HG03135 (cell line): Measurements from ENCODE around the gene DNAJC17.

Experiments used
- ATAC-seq: cut with Tn5 transposase; IDR thresholded peaks from one replicate; pipeline ENCODE4 v1.9.1; 2021; ENCODE audit warnings: mild to moderate bottlenecking, moderate library complexity; ENCODE audit not compliant: unreplicated experiment

DNAJC17 gene

GRCh38 chr15:40793216-40793989 is 13.9 kb downstream of the DNAJC17 start:
- no peak for ATAC-seq

- ATAC-seq, result no peak
These were observed 14.9 kb downstream of the DNAJC17 start for GRCh38 chr15:40792394-40792793.

- ATAC-seq, result no peak
These were observed 16.6 kb downstream of the DNAJC17 start for GRCh38 chr15:40790718-40791117.

- ATAC-seq, result no peak
These were observed 17.3 kb downstream of the DNAJC17 start for GRCh38 chr15:40789999-40790398.

- no peak for ATAC-seq
These were observed 18.2 kb downstream of the DNAJC17 start for GRCh38 chr15:40789119-40789518.

GRCh38 chr15:40787991-40788390 is 19.3 kb downstream of the DNAJC17 start:
- ATAC-seq, result no peak

- ATAC-seq, result no peak
These were observed 19.9 kb downstream of the DNAJC17 start for GRCh38 chr15:40787344-40787841.

GRCh38 chr15:40785814-40786213 is 21.5 kb downstream of the DNAJC17 start:
- no peak for ATAC-seq

- ATAC-seq, result no peak
These were observed 22.1 kb downstream of the DNAJC17 start for GRCh38 chr15:40785164-40785563.

- peak; percentile 62 for ATAC-seq
These were observed 24.6 kb downstream of the DNAJC17 start for GRCh38 chr15:40782609-40783227.

GRCh38 chr15:40776537-40777141 is 30.6 kb downstream of the DNAJC17 start:
- ATAC-seq, result no peak

- no peak for ATAC-seq
These were observed 31.3 kb downstream of the DNAJC17 start for GRCh38 chr15:40775740-40776536.

- no peak for ATAC-seq
These were observed 32.3 kb downstream of the DNAJC17 start for GRCh38 chr15:40775007-40775406.

GRCh38 chr15:40773902-40774301 is 33.4 kb downstream of the DNAJC17 start:
- ATAC-seq, result no peak

- ATAC-seq, result no peak
These were observed 33.8 kb downstream of the DNAJC17 start for GRCh38 chr15:40773496-40773895.

GRCh38 chr15:40772014-40772413 is 35.3 kb downstream of the DNAJC17 start:
- ATAC-seq, result no peak

GRCh38 chr15:40771242-40771641 is 36.0 kb downstream of the DNAJC17 start:
- no peak for ATAC-seq

GRCh38 chr15:40770147-40770721 is 37.0 kb downstream of the DNAJC17 start:
- peak; percentile 15 for ATAC-seq

- ATAC-seq, result peak; percentile 42
These were observed 37.8 kb downstream of the DNAJC17 start, which contains the start of gene C15orf62 for GRCh38 chr15:40769274-40770146. TSS of gene C15orf62 (plus strand) at chr15:40769980. CDS start at chr15:40770496, 516 bp downstream.
